ENCODE data around the gene TGFB1I1.

Gene TGFB1I1

DNA sequence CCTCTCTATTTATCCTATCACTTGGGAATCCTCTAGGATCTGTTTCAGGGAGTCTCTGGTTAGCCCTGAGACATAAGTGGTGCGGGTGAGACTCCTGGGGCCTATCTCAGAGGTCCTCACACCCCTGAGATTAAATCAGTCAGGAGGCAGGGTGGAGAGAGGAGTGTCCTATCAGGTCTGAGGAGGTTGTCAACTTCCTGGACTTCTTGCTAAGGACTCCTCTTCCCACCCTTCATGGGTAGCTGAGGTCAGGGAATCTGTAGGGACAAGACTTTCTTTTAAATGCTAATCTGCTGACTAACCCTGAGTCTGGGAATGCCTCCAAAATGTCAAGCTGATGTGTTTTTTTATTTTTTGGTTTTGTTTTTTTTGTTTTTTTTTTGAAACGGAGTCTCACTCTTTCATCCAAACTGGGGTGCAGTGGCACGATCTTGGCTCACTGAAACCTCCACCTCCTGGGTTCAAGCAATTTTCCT lies 19.3 kb upstream of the TGFB1I1 start:
- DNase-seq (ENCODE audit: low read depth in 2 of 2) = peak; percentile 71 to 74

GRCh38 chr16:31453255-31454204 lies 18.4 kb upstream of the TGFB1I1 start:
- DNase-seq (ENCODE audit: low read depth in 2 of 2) = no peak

DNA sequence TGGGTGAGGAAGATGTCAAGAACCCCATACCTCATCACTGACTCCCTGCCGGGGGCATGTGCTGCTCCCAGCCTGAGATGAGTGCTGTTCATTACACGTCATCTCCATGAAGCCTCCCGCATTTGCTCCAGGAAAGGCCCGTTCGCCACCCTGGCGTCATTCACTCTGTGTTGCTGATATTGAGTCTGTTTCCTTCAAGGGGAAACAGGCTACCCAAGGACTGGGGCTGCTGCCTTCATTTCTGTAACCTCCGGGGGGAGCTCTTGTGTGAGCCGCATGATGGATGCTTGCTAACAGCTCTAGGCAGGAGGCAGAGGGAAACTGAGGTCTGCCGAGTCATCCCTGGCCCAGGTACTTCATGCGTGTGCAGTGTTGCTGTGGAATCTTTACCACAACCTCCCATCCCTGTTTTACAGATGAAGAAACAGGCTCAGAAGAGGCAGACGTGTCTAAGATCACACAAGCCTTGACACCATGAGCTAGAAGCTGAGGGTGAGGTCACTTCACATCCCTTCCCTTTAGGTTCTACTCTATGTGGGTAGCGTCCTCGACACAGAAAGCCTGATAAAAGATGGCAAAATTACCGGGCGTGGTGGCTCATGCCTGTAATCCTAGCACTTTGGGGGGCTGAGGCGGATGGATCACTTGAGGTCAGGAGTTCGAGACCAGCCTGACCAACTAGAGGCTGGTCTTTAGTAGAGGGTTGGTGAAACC lies 16.2 kb upstream of the TGFB1I1 start:
- DNase-seq (ENCODE audit: low read depth in 2 of 2) = no peak

DNA sequence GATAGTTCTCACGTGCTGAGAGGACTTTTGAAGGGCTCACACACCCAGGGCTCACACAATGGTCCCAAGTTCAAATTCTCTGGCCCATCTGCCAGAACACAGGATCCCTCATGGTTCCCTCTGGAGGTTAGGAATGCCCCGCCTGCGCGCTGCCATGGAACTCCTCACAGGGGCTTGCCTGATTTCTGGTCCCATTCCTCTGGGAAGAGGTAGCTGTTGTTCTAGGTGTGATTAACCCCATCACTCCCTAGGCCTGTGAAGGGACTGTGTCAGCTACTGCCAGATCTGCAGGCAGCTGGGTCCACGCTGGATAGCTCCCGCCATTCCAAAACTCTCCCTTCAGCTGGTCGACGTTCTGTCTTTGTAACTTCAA lies 15.0 kb upstream of the TGFB1I1 start:
- no peak for DNase-seq (ENCODE audit: low read depth in 2 of 2)

- DNase-seq (ENCODE audit: low read depth in 2 of 2) = no peak
These were observed 13.7 kb upstream of the TGFB1I1 start for GRCh38 chr16:31458073-31458843.

- peak; percentile 96 for DNase-seq (ENCODE audit: low read depth in 2 of 2)
These were observed 12.9 kb upstream of the TGFB1I1 start, which contains the start of gene ARMC5 for GRCh38 chr16:31458844-31459686. TSS of gene ARMC5 (plus strand) at chr16:31459501. CDS start at chr16:31459525, 24 bp downstream.

- DNase-seq (ENCODE audit: low read depth in 2 of 2) = peak; percentile 98
These were observed 12.0 kb upstream of the TGFB1I1 start for GRCh38 chr16:31459687-31460581.

GRCh38 chr16:31460582-31461002 lies 11.4 kb upstream of the TGFB1I1 start:
- peak; percentile 40 to 46 for DNase-seq (ENCODE audit: low read depth in 2 of 2)

- DNase-seq (ENCODE audit: low read depth in 2 of 2) = no peak
These were observed 10.6 kb upstream of the TGFB1I1 start for GRCh38 chr16:31461201-31461920.

DNA sequence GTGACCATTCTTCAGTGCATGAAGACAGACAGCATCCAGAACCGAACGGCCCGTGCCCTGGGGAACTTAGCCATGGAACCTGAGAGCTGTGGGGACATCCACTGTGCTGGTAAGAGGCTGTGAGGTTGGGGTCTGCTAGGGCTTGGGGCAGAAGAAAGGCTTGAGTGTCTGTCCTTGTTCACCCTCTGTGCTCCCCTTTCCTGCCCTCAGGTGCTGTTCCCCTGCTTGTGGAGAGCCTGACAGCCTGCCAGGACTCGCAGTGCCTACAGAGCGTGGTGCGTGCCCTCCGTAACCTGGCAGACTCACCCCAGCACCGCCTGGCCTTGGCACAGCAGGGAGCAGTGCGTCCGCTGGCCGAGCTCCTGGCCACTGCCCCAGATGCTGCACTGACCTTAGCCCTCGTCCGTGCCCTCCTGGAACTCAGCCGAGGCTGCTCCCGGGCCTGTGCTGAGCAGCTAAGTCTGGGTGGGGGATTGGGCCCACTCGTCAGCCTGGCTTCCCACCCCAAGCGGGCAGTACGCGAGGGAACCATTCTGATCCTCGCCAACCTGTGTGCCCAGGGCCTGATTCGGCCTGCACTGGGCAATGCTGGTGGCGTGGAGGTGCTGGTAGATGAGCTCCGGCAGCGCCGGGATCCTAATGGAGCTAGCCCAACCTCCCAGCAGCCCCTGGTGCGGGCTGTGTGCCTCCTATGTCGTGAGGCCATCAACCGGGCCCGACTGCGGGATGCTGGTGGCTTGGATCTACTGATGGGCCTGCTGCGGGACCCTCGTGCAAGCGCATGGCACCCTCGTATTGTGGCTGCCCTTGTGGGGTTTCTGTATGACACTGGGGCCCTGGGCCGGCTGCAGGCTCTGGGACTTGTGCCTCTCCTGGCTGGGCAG lies 9.8 kb upstream of the TGFB1I1 start:
- no peak for DNase-seq (ENCODE audit: low read depth in 2 of 2)

DNA sequence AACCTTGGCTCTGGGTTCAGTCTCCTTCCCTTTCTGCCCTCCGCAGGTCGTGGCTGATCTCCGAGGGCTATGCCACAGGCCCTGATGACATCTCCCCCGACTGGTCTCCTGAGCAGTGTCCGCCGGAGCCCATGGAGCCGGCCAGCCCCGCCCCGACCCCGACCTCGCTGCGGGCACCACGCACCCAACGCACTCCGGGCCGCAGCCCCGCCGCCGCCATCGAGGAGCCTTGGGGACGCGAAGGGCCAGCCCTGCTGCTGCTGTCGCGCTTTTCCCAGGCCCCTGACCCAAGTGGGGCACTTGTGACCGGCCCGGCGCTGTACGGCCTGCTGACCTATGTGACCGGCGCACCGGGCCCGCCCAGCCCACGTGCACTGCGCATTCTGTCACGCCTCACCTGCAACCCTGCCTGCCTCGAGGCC lies 7.6 kb upstream of the TGFB1I1 start:
- no peak for DNase-seq (ENCODE audit: low read depth in 2 of 2)

DNA sequence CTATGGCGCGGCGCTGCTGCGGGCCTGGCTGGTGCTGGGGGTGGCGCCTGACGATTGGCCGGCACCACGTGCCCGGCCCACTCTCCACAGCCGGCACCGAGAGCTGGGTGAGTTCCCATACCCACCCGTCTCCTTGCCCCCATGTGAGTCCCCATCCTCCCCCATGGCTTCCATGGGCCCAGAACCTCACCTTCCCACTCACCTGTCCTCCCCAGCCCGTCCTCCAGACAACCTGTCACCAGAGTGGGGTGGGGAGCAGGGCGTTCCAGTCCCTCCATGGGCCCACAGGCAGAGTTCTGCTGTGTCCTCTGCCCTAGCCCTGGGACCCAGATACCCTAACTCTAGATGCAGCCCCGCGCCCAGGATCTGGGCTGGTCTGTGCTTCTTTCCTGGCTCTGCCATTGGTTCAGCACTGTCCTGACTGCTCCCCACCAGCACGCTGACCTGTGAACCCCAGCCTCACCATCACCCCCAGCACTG lies 7.1 kb upstream of the TGFB1I1 start:
- no peak for DNase-seq (ENCODE audit: low read depth in 2 of 2)

GRCh38 chr16:31465788-31466370 lies 6.1 kb upstream of the TGFB1I1 start:
- DNase-seq (ENCODE audit: low read depth in 2 of 2) = no peak

DNA sequence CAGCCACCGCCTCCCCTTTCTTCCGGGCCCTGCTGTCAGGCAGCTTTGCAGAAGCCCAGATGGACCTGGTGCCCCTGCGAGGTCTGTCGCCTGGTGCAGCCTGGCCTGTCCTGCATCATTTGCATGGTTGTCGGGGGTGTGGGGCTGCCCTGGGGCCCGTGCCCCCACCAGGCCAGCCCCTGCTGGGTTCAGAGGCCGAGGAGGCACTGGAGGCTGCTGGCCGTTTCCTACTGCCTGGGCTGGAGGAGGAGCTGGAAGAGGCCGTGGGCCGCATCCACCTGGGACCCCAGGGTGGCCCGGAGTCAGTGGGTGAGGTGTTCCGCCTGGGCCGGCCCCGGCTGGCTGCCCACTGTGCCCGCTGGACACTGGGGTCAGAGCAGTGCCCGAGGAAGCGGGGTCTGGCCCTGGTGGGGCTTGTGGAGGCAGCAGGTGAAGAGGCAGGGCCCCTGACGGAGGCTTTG lies 5.5 kb upstream of the TGFB1I1 start:
- DNase-seq (ENCODE audit: low read depth in 2 of 2) = no peak

DNA sequence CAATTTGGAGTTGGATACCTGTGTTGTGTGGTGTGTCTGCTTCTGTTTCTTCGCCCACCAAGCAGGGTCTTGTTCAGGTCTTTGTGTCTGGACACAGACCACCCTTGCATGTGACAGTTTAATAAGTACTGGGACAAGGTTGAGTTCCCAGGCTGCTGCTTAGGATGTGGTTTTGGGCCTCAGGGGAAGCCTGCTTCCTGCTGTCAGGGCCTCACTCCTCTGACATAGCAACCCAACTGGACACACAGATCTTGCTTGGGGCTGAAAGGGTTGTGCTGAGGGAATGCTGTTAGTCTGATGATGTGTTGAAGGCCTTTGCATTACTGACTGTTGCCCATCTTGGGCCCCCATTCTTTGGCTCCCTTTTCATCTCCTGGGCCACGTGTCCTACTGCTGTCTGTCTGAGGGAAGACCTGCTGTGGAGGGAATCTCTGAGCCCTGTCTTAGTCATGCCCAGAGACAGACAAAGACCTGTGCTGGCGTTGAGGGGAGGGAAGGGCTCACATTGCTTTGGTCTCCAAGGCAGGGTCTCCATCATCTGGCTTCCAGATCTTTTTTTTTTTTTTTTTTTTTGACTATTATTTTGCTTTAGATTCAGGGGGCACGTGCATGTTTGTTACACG lies 4.7 kb upstream of the TGFB1I1 start:
- DNase-seq (ENCODE audit: low read depth in 2 of 2) = no peak

GRCh38 chr16:31467858-31468257 lies 4.1 kb upstream of the TGFB1I1 start:
- no peak for DNase-seq (ENCODE audit: low read depth in 2 of 2)

- DNase-seq (ENCODE audit: low read depth in 2 of 2) = no peak
These were observed 1.3 kb upstream of the TGFB1I1 start for GRCh38 chr16:31470615-31471014.

Data from fibroblast of skin of left quadriceps (primary cell).